H1 (cell line): Measurements from ENCODE around the gene BSN. TPM values are rescaled to one million over a fixed set of nuclear protein-coding genes. Genes with fewer than 3 reads are reported as not detected.

ENCODE experiments used
- CTCF ChIA-PET: fragments of 300-600 bp; sonication (Branson Sonifier 250); formaldehyde crosslinking; loops from one replicate; lab custom pipeline; 2021; ENCODE audit not compliant: partially characterized antibody; lab: Charles Lee
- POLR2A ChIA-PET: fragments of 300-600 bp; sonication (Branson Sonifier 250); formaldehyde crosslinking; loops from one replicate; lab custom pipeline; 2021; ENCODE audit warnings: inconsistent platforms; ENCODE audit not compliant: partially characterized antibody; lab: Charles Lee
- DNase-seq, 2 experiments: peaks; one replicate each; pipeline versions ENCODE4 v3.0.0 to v3.0.0-alpha.2; 2010 to 2022; ENCODE audit warnings: low spot score in 2 of 2, low read depth in 1 of 2, mixed read lengths in 1 of 2
- FAIRE-seq: peaks from 2 replicates; lab custom pipeline; 2011; peaks lifted over from hg19 to GRCh38; lab: Jason Lieb, UNC
- H2AFZ ChIP-seq: 2 replicates; pipeline ENCODE4 v1.8.1; 2012; ENCODE audit warnings: low read length, inconsistent platforms
- H2AK5ac ChIP-seq: 2 replicates; pipeline ENCODE4 v1.6.1; 2013; ENCODE audit warnings: low read depth, low read length
- H2BK120ac ChIP-seq: replicated peaks from 2 replicates; pipeline ENCODE3; 2013; ENCODE audit warnings: low read depth, low read length, inconsistent platforms
- H2BK12ac ChIP-seq: 2 replicates; pipeline ENCODE4 v1.6.1; 2013; ENCODE audit warnings: low read depth, low read length
- H2BK15ac ChIP-seq: 2 replicates; pipeline ENCODE4 v1.6.1; 2013; ENCODE audit warnings: low read length
- H2BK20ac ChIP-seq: 2 replicates; pipeline ENCODE4 v1.6.1; 2013; ENCODE audit warnings: low read length
- H2BK5ac ChIP-seq: 2 replicates; pipeline ENCODE4 v1.6.1; 2013; ENCODE audit warnings: low read depth, low read length
- H3K14ac ChIP-seq: 2 replicates; pipeline ENCODE4 v1.6.1; 2013; ENCODE audit warnings: inconsistent platforms; ENCODE audit not compliant: insufficient read length
- H3K18ac ChIP-seq: 2 replicates; pipeline ENCODE4 v1.6.1; 2013; ENCODE audit warnings: low read length; ENCODE audit errors: extremely low read depth
- H3K23ac ChIP-seq: 2 replicates; pipeline ENCODE4 v1.6.1; 2013; ENCODE audit warnings: inconsistent platforms; ENCODE audit not compliant: insufficient read length
- H3K23me2 ChIP-seq: 2 replicates; pipeline ENCODE4 v1.6.1; 2013; ENCODE audit warnings: low read depth, low read length
- H3K27ac ChIP-seq: 2 replicates; pipeline ENCODE4 v1.6.1; 2011; ENCODE audit warnings: low read depth, low read length, inconsistent platforms
- H3K27me3 ChIP-seq, 4 experiments: replicated peaks in 1 of 4; 1 replicate in 1 of 4; 2 replicates in 3 of 4; pipeline versions ENCODE4 v1.6.1 to v1.8.1; 2011 to 2013; ENCODE audit warnings: low read length in 3 of 4, mild to moderate bottlenecking in 3 of 4, inconsistent platforms in 2 of 4, mixed read lengths in 2 of 4, moderate library complexity in 1 of 4; ENCODE audit not compliant: control insufficient read depth in 3 of 4, insufficient read depth in 3 of 4; ENCODE audit errors: extremely low read depth in 1 of 4
- H3K36me3 ChIP-seq, 4 experiments: 2 replicates each; pipeline versions ENCODE4 v1.6.1 to v1.8.1; 2011 to 2013; ENCODE audit warnings: mild to moderate bottlenecking in 4 of 4, low read length in 3 of 4, moderate library complexity in 2 of 4, control low read depth in 1 of 4, inconsistent platforms in 1 of 4; ENCODE audit not compliant: insufficient read depth in 4 of 4, control insufficient read depth in 2 of 4
- H3K4ac ChIP-seq: replicated peaks from 2 replicates; pipeline ENCODE3; 2013; ENCODE audit warnings: low read length, low read depth, mixed read lengths, inconsistent platforms; ENCODE audit not compliant: insufficient read length
- H3K4me1 ChIP-seq, 4 experiments: replicated peaks in 1 of 4; 1 replicate in 1 of 4; 2 replicates in 3 of 4; pipeline versions ENCODE4 v1.6.1 to v1.8.1; 2011 to 2013; ENCODE audit warnings: low read length in 3 of 4, inconsistent platforms in 2 of 4, mixed read lengths in 1 of 4; ENCODE audit not compliant: insufficient read depth in 4 of 4, control insufficient read depth in 3 of 4
- H3K4me2 ChIP-seq, 2 experiments: 2 replicates each; pipeline versions ENCODE4 v1.6.1 to v1.8.1; 2011 to 2013; ENCODE audit warnings: low read depth in 2 of 2, low read length in 2 of 2, control low read depth in 1 of 2, inconsistent platforms in 1 of 2, mild to moderate bottlenecking in 1 of 2; ENCODE audit not compliant: insufficient read depth in 1 of 2
- H3K4me3 ChIP-seq, 4 experiments: fragments of 200-600, 300-600 bp in 1 of 4; sonication (generic), shearing (Covaris generic), sonication (Bioruptor Twin) in 1 of 4; 2 replicates each; pipeline versions ENCODE4 v1.5.1 to v1.8.1; 2011 to 2016; ENCODE audit warnings: low read length in 4 of 4, low read depth in 3 of 4, control low read depth in 2 of 4, inconsistent platforms in 2 of 4, mild to moderate bottlenecking in 2 of 4, mixed read lengths in 1 of 4, moderate library complexity in 1 of 4; ENCODE audit not compliant: insufficient read depth in 2 of 4; ENCODE audit errors: extremely low read depth in 1 of 4
- H3K56ac ChIP-seq: replicated peaks from 2 replicates; pipeline ENCODE3; 2013; ENCODE audit warnings: low read depth, mild to moderate bottlenecking, mixed read lengths, low read length, inconsistent platforms; ENCODE audit not compliant: insufficient read length
- H3K79me1 ChIP-seq: 2 replicates; pipeline ENCODE4 v1.6.1; 2013; ENCODE audit warnings: low read depth, low read length, control low read depth
- H3K79me2 ChIP-seq, 2 experiments: 2 replicates each; pipeline versions ENCODE4 v1.6.1 to v1.8.1; 2012 to 2013; ENCODE audit warnings: low read length in 2 of 2, mild to moderate bottlenecking in 2 of 2, inconsistent platforms in 1 of 2; ENCODE audit not compliant: insufficient read depth in 2 of 2, control insufficient read depth in 1 of 2
- H3K9ac ChIP-seq, 4 experiments: replicated peaks in 1 of 4; 1 replicate in 1 of 4; 2 replicates in 3 of 4; pipeline versions ENCODE4 v1.6.1 to v1.8.1; 2011 to 2013; ENCODE audit warnings: low read depth in 3 of 4, low read length in 3 of 4, control low read depth in 2 of 4, mild to moderate bottlenecking in 2 of 4, moderate library complexity in 2 of 4, inconsistent platforms in 1 of 4; ENCODE audit errors: extremely low read depth in 1 of 4
- H3K9me3 ChIP-seq, 2 experiments: 2 replicates each; pipeline versions ENCODE4 v1.6.1 to v1.8.1; 2012 to 2013; ENCODE audit warnings: mild to moderate bottlenecking in 2 of 2, moderate library complexity in 2 of 2, control low read depth in 1 of 2, inconsistent platforms in 1 of 2, low read depth in 1 of 2, low read length in 1 of 2, mixed read lengths in 1 of 2; ENCODE audit not compliant: insufficient read depth in 2 of 2
- H4K20me1 ChIP-seq, 2 experiments: replicated peaks in 1 of 2; 2 replicates each; pipeline versions ENCODE3 to v1.8.1; 2011 to 2013; ENCODE audit warnings: inconsistent platforms in 2 of 2, low read length in 2 of 2, mild to moderate bottlenecking in 1 of 2; ENCODE audit not compliant: insufficient read depth in 2 of 2, control insufficient read depth in 1 of 2
- H4K5ac ChIP-seq: 2 replicates; pipeline ENCODE4 v1.6.1; 2013; ENCODE audit warnings: low read length, low read depth, mixed read lengths, inconsistent platforms; ENCODE audit not compliant: insufficient read length
- H4K8ac ChIP-seq: 2 replicates; pipeline ENCODE4 v1.8.0; 2013; ENCODE audit warnings: mild to moderate bottlenecking, moderate library complexity, low read length, inconsistent platforms; ENCODE audit not compliant: insufficient read depth; ENCODE audit errors: extremely low read depth
- H4K91ac ChIP-seq: replicated peaks from 2 replicates; pipeline ENCODE3; 2013; ENCODE audit warnings: low read length, mixed read lengths, inconsistent platforms; ENCODE audit not compliant: insufficient read length
- ATF3 ChIP-seq: IDR thresholded peaks from 2 replicates; pipeline ENCODE4 v1.6.1; 2011; ENCODE audit warnings: low read depth, mild to moderate bottlenecking, low read length; ENCODE audit not compliant: insufficient read depth
- CHD2 ChIP-seq: IDR thresholded peaks from 2 replicates; pipeline ENCODE4 v1.6.1; 2012; ENCODE audit warnings: low read length, improper control_type of control experiment
- CREB1 ChIP-seq: IDR thresholded peaks from 2 replicates; pipeline ENCODE4 v1.6.1; 2012; ENCODE audit warnings: inconsistent platforms
- NANOG ChIP-seq: IDR thresholded peaks from 2 replicates; pipeline ENCODE4 v1.6.1; 2011; ENCODE audit warnings: low read length, low read depth, mild to moderate bottlenecking, inconsistent platforms; ENCODE audit not compliant: insufficient read depth, poor library complexity, severe bottlenecking
- RFX5 ChIP-seq: IDR thresholded peaks from 2 replicates; pipeline ENCODE4 v1.6.1; 2011; ENCODE audit warnings: low read depth, low read length, improper control_type of control experiment, borderline replicate concordance
- SIN3A ChIP-seq, 2 experiments: IDR thresholded peaks in 1 of 2; conservative IDR thresholded peaks in 1 of 2; 2 replicates each; pipeline ENCODE4 v1.6.1; 2011 to 2012; ENCODE audit warnings: low read length in 2 of 2, improper control_type of control experiment in 1 of 2, low read depth in 1 of 2, mild to moderate bottlenecking in 1 of 2
- SP1 ChIP-seq: IDR thresholded peaks from 2 replicates; pipeline ENCODE4 v1.6.1; 2011; ENCODE audit warnings: low read depth, low read length
- WGBS, 2 experiments: shearing (Covaris generic) in 1 of 2; methylation state at CpG; one replicate each; pipeline versions ENCODE4 v1.1.6 to v1.1.7; 2013 to 2015; ENCODE audit warnings: low lambda C conversion rate in 2 of 2, mixed read lengths in 2 of 2, inconsistent platforms in 1 of 2, low coverage in 1 of 2, missing lambda C conversion rate in 1 of 2; ENCODE audit not compliant: insufficient replicate concordance in 2 of 2, insufficient coverage in 1 of 2, insufficient read length in 1 of 2; ENCODE audit errors: extremely low coverage in 1 of 2, missing lambda C conversion rate in 1 of 2; 5-methylcytosine and 5-hydroxymethylcytosine counted together
- polyA plus RNA-seq, 7 experiments: library from polyadenylated mRNA; depleted of rRNA in 3 of 7; stranded (reverse) in 5 of 7; unstranded in 2 of 7; fragments of >200 nt in 5 of 7; fragments of 200-250 nt in 2 of 7; gene quantifications; 1 replicate in 5 of 7; 2 replicates in 1 of 7; 4 replicates in 1 of 7; pipeline versions ENCODE4 v1.2.1 to v1.2.3, GENCODE V29; 2011 to 2013; ENCODE audit warnings: missing spikeins in 2 of 7, mixed read lengths in 2 of 7
- total RNA-seq: library from RNA; stranded (reverse); fragmentation: NEBNext Ultra II Directional; extraction: Animal tissue kit (Norgen Biotek cat#: 25700); gene quantifications from 2 replicates; pipeline ENCODE4 v1.2.1, GENCODE V29; 2021

BSN gene
- total and polyA plus RNA-seq, 2 of the 8 experiments (the other 6 are each of a cell fraction or from before 2014, with no cell fraction given): 0.60 to 3.0 TPM

- POLR2A ChIA-PET: interaction anchor here (0.9 kb wide), 1 partner anchor 19 kb away, joined by 5 read pairs; the partner anchor contains the start of gene AMIGO3
- Histone ChIP-seq H4K20me1 (peaks cover 8 to 11% of the 10 kb centered on the region in 2 experiments), H4K5ac (no peak overlapping the region), H3K79me1 (no peaks in the 10 kb centered on the region), H3K27ac (no peak overlapping the region), H3K27me3 (no peaks in the 10 kb centered on the region), H4K8ac (no peak overlapping the region), H3K9ac (no peak overlapping the region), H2AK5ac (no peak overlapping the region), H2BK12ac (0 out of 2 replicates have a peak overlapping the region, but pooled peaks have one; percentile 27), H3K36me3 (peaks cover 3 to 5% (median 4%) of the 10 kb centered on the region in 4 experiments; a peak in 4 of 8 replicates), H2BK5ac (no peak overlapping the region), H2BK15ac (no peak overlapping the region), H3K4me2 (no peak overlapping the region), H3K23ac (no peak overlapping the region), H2BK120ac (no peak overlapping the region), H3K79me2 (no peaks in the 10 kb centered on the region), H2BK20ac (no peak overlapping the region), H4K91ac (no peak overlapping the region), H3K4ac (no peak overlapping the region), H3K14ac (no peak overlapping the region), H3K18ac (no peak overlapping the region), H3K4me1 (peaks cover 0 to 9% (median 5%) of the 10 kb centered on the region in 4 experiments; a peak in 5 of 7 replicates), H3K56ac (no peak overlapping the region), H2AFZ (no peak overlapping the region), H3K9me3 (no peaks in the 10 kb centered on the region), H3K23me2 (no peaks in the 10 kb centered on the region), H3K4me3 (no peak overlapping the region)
- TF ChIP-seq RFX5 (no peak), ATF3 (no peak), CHD2 (no peak), CREB1 (no peak), NANOG (no peak), SIN3A (conservative IDR thresholded peaks at IDR 0.05 in 1 of 2, IDR thresholded peaks at IDR 0.05 in 1 of 2; ENCODE audit: low read depth in 1 of 2, low read length in 2 of 2) (no peak), SP1 (no peak)
- FAIRE-seq: no peak
- 85% methylated on average over 8 of the region's 8 CpGs; no CpG with 5 or more reads in 1 of the 2 experiments for WGBS, 2 experiments
- DNase-seq: no peak
- CTCF ChIA-PET: interaction anchor here (0.9 to 9.7 kb wide), 18 partner anchors 11 to 360 kb away, joined by 3 to 127 read pairs (median 6); partner anchors contain the start of genes AMIGO3, MST1, RNF123 and USP4
Observed at GRCh38 chr3:49700014-49700413, 145.7 kb downstream of the BSN start.
